22Rv1 (cell line): ENCODE results near the gene CCDC34.
A peak's percentile ranks its signal among the peaks of the same experiment; 100 is the strongest.

Experiments used
- H3K27ac ChIP-seq: fragments of 450-650 bp; 2 replicates; pipeline ENCODE4 v1.5.1; 2017
- ZFX ChIP-seq: fragments of 450-650 bp; IDR thresholded peaks from 2 replicates; pipeline ENCODE4 v1.6.1; 2017; ENCODE audit warnings: antibody characterized with exemption, borderline replicate concordance
- TF ChIP-seq, protein P1 (sequence below): fragments of 450-650 bp; IDR thresholded peaks from 2 replicates; pipeline ENCODE4 v1.5.1; 2017; ENCODE audit warnings: mild to moderate bottlenecking

CCDC34 gene

DNA sequence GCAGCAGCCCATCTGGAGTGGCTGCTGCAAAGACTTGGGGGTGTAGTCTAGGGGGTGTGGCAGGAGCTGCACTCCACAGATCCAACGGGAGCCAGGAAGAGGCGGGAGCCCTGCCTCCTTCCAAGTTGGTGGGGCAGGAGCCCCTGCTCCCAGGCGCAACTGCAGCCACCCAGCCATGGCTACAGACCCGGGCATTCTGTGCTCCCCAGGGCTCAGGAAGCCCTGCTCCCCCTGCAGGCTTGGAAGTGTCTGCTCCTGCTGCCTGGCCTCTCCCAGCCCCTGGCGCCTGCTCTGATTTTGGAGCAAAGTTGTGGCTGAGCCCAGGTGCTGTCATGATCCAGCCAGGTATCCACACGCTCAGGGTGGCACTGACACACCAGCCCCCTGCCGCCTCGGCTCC is 58.5 kb downstream of the CCDC34 start:
- no peak overlapping the region for H3K27ac ChIP-seq
- TF ChIP-seq ZFX = no peak
- TF ChIP-seq, protein P1, sequence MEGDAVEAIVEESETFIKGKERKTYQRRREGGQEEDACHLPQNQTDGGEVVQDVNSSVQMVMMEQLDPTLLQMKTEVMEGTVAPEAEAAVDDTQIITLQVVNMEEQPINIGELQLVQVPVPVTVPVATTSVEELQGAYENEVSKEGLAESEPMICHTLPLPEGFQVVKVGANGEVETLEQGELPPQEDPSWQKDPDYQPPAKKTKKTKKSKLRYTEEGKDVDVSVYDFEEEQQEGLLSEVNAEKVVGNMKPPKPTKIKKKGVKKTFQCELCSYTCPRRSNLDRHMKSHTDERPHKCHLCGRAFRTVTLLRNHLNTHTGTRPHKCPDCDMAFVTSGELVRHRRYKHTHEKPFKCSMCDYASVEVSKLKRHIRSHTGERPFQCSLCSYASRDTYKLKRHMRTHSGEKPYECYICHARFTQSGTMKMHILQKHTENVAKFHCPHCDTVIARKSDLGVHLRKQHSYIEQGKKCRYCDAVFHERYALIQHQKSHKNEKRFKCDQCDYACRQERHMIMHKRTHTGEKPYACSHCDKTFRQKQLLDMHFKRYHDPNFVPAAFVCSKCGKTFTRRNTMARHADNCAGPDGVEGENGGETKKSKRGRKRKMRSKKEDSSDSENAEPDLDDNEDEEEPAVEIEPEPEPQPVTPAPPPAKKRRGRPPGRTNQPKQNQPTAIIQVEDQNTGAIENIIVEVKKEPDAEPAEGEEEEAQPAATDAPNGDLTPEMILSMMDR = no peak

DNA sequence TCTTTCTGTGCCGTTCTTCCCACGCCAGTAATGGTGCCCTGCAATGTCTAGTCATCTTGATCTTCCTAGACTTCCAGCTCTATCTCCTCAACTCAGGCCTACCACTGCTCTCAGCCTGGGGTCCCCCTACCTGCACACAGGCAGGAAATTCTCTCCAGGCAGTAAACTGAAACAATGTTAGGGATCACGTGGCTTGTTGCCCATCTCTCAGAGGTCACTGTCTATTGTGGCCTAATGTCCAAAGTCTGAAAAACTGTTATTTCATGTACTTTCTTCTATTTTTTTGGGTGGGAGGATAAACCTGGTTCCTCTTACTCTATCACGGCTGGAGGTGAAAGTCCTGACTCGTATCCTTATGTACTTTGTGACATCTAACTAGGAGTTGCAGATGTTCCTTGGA is 59.1 kb downstream of the CCDC34 start:
- H3K27ac ChIP-seq = no peak overlapping the region
- no peak for TF ChIP-seq ZFX
- TF ChIP-seq, protein P1 = no peak

DNA sequence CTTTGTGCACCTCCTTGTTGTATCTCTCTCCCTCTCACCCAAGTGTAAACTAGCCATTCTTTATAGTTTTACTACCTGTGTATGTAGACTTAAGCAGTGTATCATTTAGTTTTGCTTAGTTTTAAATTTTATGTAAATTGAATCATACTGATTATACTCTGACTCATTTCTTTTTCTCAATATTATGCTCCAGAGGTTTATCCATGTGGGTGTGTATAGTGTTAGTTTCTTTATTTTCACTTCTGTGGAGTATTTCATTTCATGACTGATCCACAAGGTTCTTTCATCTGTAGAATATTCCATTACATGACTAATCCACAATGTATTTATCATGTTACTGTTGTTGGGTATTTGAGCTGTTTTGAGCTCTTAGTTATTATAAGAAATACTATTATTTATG is 62.0 kb downstream of the CCDC34 start:
- TF ChIP-seq, protein P1 = no peak
- TF ChIP-seq ZFX = no peak
- no peak overlapping the region for H3K27ac ChIP-seq

DNA sequence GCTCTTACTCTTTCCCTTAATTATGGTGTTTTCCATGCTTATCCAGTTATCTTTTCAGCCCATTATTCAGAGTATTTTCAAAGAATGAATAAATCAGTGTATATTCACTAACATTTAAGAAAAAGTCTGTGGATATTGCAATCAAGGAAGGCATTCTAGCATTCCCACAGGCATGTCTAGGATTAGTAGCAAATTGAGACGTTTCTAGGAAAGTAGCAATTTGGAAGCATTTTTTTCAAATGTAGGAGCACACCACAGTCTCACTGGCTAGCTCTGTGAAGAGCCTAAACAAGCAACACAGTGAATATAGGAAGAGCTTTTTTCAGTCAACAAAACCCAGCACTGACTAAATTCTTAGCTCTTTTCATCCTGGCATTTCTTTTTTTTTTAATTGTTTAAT is 65.4 kb downstream of the CCDC34 start:
- no peak overlapping the region for H3K27ac ChIP-seq
- no peak for TF ChIP-seq ZFX
- TF ChIP-seq, protein P1 = no peak

DNA sequence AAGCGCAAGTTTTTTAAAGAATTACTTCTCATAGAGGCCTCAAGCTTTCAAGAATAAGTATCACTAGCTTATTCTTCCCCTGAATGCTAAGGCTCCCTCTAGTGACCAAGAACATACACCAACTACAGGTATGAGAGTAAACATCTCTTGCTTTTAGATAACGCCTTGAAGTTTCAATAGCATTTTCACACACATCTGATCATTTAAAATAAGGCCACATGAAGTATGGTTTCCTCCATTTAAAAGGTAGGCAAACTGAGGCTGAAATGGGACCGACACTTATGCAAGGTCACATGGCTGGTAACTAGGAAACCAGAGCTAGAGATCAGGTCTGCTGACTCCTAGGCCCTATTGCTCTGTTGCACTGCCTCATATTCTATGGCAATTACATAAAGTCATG is 66.5 kb downstream of the CCDC34 start:
- no peak for TF ChIP-seq ZFX
- TF ChIP-seq, protein P1 = peak; percentile 87
- H3K27ac ChIP-seq = no peak overlapping the region

DNA sequence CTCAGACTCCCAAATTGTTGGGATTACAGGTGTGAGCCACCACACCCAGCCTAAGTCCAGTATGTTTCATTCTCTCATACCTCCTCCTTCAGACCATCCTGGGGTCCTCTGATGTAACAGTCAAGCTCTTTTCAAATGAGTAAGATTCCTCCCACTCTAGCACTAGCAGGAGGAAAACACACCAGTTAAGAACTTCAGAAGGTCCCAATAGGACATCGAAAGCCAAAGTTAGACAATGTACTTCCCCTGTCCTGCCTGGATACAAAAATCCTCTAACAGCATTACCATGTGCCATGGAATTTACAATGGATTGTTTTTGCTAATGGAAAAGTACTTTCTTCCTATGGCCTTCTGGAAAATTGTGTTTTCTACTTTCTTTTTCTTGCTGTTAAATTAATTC is 67.1 kb downstream of the CCDC34 start:
- no peak for TF ChIP-seq ZFX
- TF ChIP-seq, protein P1 = no peak
- no peak overlapping the region for H3K27ac ChIP-seq

DNA sequence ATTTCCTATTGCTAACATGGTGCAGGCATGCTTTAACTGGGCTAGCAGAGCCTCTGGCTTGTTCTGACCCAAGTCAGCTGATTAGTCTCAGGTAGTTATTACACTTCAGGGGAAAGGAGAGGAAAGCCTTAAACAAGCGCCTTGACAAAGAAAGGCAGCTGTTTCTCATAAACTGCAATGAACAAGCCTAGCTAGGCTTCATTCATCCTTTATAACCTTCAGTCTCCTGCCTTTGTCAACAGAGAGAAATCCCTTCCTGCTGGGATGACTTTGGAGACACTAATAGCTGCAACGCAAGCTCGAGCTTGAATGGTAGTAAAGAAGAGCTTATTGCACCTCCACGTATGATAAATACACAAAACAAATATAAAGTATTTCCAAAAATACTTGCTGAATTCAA is 68.4 kb downstream of the CCDC34 start:
- no peak for TF ChIP-seq ZFX
- TF ChIP-seq, protein P1 = no peak
- no peak overlapping the region for H3K27ac ChIP-seq
